Activated T-helper 17 cell treated with anti-CD3 and anti-CD28 coated beads, Interleukin-2, amount 50 U/mL, for 72 hours (primary cell): ENCODE data around the gene UBR7. TPM values are rescaled to one million over a fixed set of nuclear protein-coding genes. Genes with fewer than 3 reads are reported as not detected.

Source experiments
- ATAC-seq: fragments of 150-1000 bp; cut with Tn5 transposase; replicated peaks from 2 replicates; pipeline ENCODE4 v1.10.0; 2021; ENCODE audit warnings: mild to moderate bottlenecking, moderate library complexity
- H3K27ac Mint-ChIP-seq: one replicate; pipeline ENCODE4 v1.8.0; 2022; ENCODE audit warnings: mixed read lengths
- H3K27me3 Mint-ChIP-seq: one replicate; pipeline ENCODE4 v1.8.0; 2022; ENCODE audit warnings: mixed read lengths
- H3K36me3 Mint-ChIP-seq: one replicate; pipeline ENCODE4 v1.8.0; 2022; ENCODE audit warnings: low read depth, mild to moderate bottlenecking, mixed read lengths
- H3K4me1 Mint-ChIP-seq: one replicate; pipeline ENCODE4 v1.8.0; 2022; ENCODE audit warnings: mixed read lengths
- H3K4me3 Mint-ChIP-seq: one replicate; pipeline ENCODE4 v1.8.0; 2022; ENCODE audit warnings: mild to moderate bottlenecking, mixed read lengths
- H3K9me3 Mint-ChIP-seq: one replicate; pipeline ENCODE4 v1.8.0; 2022; ENCODE audit warnings: mixed read lengths
- total RNA-seq, 2 donors: library from RNA; stranded (reverse); gene quantifications; one replicate each; pipeline ENCODE4 v1.2.3, GENCODE V29; 2022

UBR7 gene
- total RNA-seq, 2 donors from 2014 or later, result 33.0 to 37.1 TPM

DNA sequence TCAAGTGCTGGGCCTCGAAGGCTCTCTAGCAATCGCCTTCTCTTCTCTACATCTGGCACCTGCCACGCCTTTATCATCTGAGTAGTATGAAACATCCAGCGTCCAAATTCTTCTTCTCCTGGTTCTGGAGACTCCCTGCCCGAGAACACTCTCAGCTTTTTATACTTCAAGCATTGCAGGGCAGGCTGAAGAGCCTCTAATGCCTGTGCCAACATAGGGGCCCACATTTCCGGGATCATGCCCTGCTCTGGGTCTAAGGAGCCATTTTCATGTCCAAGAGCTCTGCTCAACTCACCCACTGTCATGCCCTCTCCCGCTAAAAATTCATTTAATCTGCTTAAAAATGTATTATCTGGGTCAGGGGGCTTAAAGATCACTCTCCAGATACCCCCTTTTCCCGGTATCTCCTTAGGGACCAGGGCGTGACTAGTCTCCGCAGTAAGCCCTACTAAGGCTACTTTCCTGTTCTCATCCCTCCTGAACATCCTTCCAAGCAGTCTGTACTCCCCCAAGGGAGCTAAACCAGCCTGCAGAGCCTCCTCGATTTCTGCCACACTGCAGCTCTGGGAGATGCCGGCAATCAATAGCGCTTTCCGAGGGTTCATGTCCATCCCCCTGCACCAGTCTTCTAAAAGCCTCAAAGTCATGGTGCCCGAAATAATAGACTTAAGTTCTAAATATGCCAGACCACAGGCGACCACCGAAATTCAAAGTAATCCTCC, 23.3 kb upstream of the UBR7 start:
- Mint-ChIP-seq H3K36me3 (peaks cover 45% of the 10 kb centered on the region), H3K27me3 (no peaks in the 10 kb centered on the region), H3K9me3 (no peaks in the 10 kb centered on the region), H3K4me1 (peaks cover 29% of the 10 kb centered on the region), H3K27ac (peak overlapping the region; percentile 90), H3K4me3 (peak overlapping the region; percentile 91)
- ATAC-seq, result no peak

DNA sequence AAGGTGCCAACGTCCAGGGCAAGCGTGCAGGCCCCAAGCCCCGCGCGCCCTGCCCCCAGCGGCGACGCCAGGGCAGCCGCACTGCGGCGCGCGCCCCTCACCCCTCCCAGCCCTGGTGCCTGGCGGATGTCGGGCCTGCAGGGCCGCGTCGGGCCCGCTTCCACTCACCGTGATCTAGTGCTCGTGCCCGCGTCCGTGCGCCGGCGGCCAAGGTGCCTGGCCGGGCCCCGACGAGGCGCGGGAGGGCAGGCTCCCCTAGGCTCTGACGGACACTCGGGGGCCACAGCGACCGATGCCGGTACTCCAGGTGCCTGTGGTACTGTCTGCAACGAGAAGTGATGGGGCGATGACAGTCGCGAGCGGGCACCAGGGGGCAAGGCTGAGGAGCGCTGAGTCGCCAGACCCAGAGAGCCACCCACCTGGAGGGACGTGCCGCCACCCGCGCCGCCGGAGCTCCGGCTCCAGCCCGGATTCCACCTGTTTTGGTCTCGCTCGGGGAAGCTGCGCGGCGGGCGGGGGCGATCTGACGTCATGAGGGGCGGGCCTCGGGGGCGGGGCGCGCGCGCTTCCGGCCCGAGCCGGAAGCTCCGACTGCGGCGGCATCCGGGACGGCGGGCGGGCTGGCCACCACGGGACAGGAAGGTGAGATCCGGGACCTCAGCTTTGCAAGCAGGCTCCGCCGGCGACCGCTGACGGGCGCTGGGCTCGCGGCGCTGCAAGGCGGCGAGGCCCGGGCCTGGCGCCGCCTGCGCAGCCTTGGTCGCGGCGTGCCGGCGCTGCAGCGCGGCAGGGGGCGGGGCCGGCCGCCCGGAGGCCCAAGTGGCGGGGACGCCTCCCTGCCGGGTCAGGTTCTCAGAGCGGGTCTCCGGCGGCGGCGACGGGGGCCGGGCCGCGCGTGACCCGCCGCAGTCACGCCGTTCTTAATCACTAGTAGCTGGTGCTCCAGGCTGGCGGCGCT, 22.4 kb upstream of the UBR7 start, which contains the start of the genes LYSET and MOAP1:
TSS of gene LYSET (plus strand) at position 927 of the 958 bp plus-strand sequence. CDS start 89 bp downstream, outside the sequence.
TSS of gene MOAP1 (minus strand) at position 507 of the 958 bp plus-strand sequence. CDS start 655 bp downstream, outside the sequence.
- no peaks in the 10 kb centered on the region for H3K27me3 Mint-ChIP-seq
- peaks cover 34% of the 10 kb centered on the region for H3K4me1 Mint-ChIP-seq
- H3K4me3 Mint-ChIP-seq, result peak within 1 kb of the TSS; percentile 91
- ATAC-seq, result peak; percentile 91
- H3K36me3 Mint-ChIP-seq, result peaks cover 52% of the 10 kb centered on the region
- H3K27ac Mint-ChIP-seq, result peak within 1 kb of the TSS; percentile 90
- no peaks in the 10 kb centered on the region for H3K9me3 Mint-ChIP-seq

DNA sequence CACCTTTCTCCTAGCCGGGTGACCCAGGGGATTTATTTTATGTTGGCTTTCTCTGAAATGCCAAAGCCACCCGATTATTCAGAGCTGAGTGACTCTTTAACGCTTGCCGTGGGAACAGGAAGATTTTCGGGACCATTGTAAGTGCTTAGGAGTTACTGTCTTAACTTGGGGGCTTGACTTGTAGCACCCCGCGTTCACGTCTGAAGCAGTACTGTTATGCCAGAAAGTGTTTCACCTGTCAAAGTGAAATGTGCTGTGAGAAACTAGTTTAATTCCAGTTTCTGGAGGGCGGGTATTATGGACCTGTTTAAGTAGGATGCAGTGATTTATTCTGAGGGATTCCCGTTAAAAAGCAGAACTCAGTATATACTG, 21.7 kb upstream of the UBR7 start:
- Mint-ChIP-seq H3K4me1 (peaks cover 34% of the 10 kb centered on the region), H3K36me3 (peaks cover 58% of the 10 kb centered on the region), H3K27me3 (no peaks in the 10 kb centered on the region), H3K27ac (peak overlapping the region; percentile 88), H3K4me3 (peak overlapping the region; percentile 91), H3K9me3 (no peaks in the 10 kb centered on the region)
- ATAC-seq, result no peak

DNA sequence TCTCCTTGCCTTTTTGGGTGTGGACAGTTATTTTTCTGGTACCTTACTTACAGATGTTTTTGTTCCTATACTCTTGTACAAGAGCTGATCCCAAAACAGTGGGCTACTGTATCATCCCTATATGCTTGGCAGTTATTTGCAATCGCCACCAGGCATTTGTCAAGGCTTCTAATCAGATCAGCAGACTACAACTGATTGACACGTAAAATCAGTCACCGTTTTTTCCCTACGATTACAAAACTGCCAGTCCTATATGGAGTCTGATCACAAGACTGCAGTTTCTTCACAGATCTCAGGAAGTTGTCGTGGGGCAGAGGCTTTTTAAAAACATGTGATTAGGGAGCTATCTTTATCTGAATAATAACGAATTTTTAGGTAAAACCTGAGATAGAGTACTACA, 20.6 kb upstream of the UBR7 start:
- peaks cover 34% of the 10 kb centered on the region for H3K4me1 Mint-ChIP-seq
- H3K4me3 Mint-ChIP-seq, result peak overlapping the region; percentile 91
- no peaks in the 10 kb centered on the region for H3K9me3 Mint-ChIP-seq
- peak overlapping the region; percentile 43 for H3K27ac Mint-ChIP-seq
- peaks cover 63% of the 10 kb centered on the region for H3K36me3 Mint-ChIP-seq
- H3K27me3 Mint-ChIP-seq, result no peaks in the 10 kb centered on the region
- no peak for ATAC-seq

DNA sequence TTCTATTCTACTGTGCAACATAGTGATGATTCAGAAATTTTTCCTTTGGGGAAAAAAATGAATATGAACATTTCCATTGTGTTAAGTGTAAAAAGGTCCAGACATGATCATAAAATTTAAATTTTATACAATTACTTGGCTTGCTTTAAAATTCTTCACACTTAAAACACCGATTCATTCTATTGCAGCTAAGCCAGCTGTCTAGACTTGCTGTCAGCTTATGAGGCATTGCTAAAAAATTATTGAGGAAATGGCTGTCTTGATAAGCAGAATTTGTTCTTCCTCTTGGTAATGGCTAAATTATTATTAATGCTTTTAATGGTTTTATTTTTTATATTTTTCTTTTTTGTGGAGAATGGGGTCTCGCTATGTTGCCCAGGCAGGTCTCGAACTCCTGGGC, 20.1 kb upstream of the UBR7 start:
- ATAC-seq, result no peak
- Mint-ChIP-seq H3K9me3 (no peaks in the 10 kb centered on the region), H3K27ac (no peak overlapping the region), H3K36me3 (peaks cover 59% of the 10 kb centered on the region), H3K4me1 (peaks cover 30% of the 10 kb centered on the region), H3K27me3 (no peaks in the 10 kb centered on the region), H3K4me3 (peak overlapping the region; percentile 91)

DNA sequence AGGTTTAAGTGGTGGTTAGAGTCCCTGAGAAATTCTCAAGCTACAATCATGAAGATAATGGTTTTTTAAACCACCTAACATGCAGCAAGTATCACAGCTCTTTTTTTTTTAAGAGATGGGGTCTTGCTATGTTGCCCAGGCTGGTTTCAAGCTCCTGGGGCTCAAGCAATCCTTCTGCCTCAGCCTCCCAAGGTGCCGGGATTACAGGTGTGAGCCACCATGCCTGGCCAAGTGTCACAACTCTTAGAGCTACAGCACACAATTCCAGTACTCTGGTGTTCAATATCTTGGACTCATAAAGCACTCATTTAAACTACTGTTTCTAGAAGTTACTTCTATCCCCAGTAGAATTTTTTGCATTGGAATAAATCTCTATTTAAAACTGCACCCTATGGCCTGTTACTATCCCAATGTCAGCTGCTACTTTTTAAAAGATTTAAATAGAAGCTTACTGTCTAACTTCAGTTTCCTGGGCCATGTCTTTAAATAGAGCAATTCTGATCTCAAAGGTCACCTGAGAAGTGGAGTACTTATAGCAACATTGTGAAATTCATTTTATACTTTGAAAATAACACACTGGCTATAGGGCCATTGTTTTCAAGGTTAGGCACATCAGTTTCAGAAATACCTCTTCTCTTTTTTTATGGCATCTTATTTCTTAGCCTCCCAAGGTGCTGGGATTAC, 11.6 kb upstream of the UBR7 start:
- peaks cover 3% of the 10 kb centered on the region for H3K4me1 Mint-ChIP-seq
- H3K27ac Mint-ChIP-seq, result no peak overlapping the region
- no peak for ATAC-seq
- H3K9me3 Mint-ChIP-seq, result no peaks in the 10 kb centered on the region
- peaks cover 12% of the 10 kb centered on the region for H3K36me3 Mint-ChIP-seq
- no peaks in the 10 kb centered on the region for H3K27me3 Mint-ChIP-seq
- no peak overlapping the region for H3K4me3 Mint-ChIP-seq

DNA sequence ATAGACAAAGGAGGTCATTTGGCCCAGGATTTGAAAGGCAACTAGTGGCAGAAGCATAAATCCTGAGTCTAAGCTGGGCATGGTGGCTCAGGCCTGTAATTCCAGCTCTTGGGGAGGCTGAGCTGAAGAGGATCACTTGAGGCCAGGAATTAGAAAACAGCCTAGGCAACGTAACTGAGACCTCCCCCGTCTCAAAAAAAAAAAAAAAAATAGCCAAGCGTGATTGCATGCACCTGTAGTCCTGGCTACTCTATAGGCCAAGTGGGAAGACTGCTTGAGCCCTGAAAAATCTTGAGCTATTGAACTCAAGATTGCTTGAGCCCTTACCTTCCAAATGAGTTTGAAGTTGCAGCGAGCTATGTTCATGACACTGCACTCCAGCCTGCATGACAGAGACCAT, 8.0 kb upstream of the UBR7 start:
- no peaks in the 10 kb centered on the region for H3K27me3 Mint-ChIP-seq
- H3K36me3 Mint-ChIP-seq, result peaks cover 17% of the 10 kb centered on the region
- H3K9me3 Mint-ChIP-seq, result no peaks in the 10 kb centered on the region
- no peak for ATAC-seq
- no peak overlapping the region for H3K4me3 Mint-ChIP-seq
- peaks cover 3% of the 10 kb centered on the region for H3K4me1 Mint-ChIP-seq
- no peak overlapping the region for H3K27ac Mint-ChIP-seq

DNA sequence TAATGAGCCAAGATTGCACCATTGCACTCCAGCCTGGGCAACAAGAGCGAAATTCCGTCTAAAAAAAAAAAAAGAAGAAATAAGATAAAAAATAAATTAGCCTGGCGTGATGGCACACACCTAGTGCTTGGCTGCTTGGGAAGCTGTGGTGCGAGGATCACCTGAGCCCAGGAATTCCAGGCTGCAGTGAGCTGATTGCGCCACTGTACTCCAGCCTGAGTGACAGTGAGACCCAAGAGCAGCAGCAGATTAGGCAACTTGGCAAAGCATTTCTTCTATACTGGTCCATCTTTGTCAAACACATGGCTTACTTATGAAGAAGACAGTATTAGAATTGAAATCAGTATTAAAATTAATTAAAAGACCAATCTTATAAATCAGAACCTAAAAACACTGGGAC, 6.5 kb upstream of the UBR7 start:
- ATAC-seq, result no peak
- Mint-ChIP-seq H3K27me3 (no peaks in the 10 kb centered on the region), H3K27ac (no peak overlapping the region), H3K4me3 (no peak overlapping the region), H3K4me1 (peaks cover 11% of the 10 kb centered on the region), H3K9me3 (no peaks in the 10 kb centered on the region), H3K36me3 (peaks cover 23% of the 10 kb centered on the region)

DNA sequence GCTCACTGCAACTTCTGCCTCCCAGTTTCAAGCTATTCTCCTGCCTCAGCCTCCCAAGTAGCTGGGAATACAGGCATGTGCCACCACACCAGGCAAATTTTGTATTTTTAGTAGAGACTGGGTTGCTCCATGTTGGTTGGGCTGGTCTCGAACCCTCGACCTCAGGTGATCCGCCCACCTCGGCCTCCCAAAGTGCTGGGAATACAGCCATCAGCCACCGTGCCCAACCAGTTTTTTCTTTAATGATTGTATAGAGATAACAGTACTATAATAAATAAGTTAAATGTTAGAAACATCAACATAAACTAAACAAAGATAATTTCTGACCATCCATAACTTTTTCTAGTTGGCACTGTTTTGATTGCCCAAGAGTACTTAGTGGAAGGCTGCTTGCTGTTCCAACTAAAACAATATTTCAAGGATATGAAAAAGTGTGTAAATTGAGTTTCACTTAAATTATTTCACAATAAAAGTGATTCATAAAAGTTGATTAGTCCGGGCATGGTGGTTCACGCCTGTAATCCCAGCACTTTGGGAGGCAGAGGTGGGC, 5.8 kb upstream of the UBR7 start:
- Mint-ChIP-seq H3K27me3 (no peaks in the 10 kb centered on the region), H3K9me3 (no peaks in the 10 kb centered on the region), H3K4me1 (peaks cover 11% of the 10 kb centered on the region), H3K27ac (no peak overlapping the region), H3K36me3 (peaks cover 23% of the 10 kb centered on the region), H3K4me3 (no peak overlapping the region)
- ATAC-seq, result no peak

DNA sequence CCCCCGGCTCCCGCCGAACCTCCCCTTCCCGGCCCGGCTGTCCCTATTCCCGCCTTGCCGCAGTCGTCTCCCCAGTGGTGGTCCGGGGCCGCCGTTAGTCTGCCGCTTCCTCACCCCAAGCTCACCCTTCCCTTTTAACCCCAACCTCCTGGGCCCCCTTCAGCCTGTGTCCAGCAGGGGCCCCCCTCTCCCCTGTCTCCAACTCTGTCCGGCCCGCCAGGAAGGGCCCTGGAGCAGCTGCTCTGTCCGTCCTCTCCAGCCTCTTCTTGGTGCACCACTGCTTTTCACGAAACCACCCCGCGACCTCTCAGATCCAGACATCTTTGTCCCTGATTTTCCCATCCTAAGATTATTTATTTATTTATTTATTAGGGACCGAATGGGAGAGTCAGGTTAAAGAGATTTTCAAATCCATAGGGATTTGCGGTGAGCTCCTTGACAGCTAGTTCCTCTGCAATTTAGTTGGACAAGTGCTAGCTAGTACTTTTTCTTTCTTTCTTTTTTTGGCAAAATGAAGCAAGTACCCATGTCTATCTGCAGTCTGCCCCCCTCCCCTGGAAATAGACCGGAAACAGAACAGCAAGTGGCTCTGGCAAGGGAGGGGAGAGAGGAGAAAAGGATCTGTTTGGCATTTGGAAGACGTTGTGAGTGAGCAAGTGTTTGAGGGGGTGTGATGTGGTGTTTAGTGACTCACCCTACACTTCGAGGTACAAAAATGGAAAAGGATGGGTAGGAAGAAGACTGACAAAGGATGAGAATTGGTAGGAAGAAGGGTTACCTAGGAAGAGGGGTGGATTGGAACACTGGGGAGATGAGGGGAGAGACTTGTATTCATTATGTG, 632 bp downstream of the UBR7 start:
- Mint-ChIP-seq H3K9me3 (no peaks in the 10 kb centered on the region), H3K4me1 (peaks cover 20% of the 10 kb centered on the region), H3K4me3 (peak overlapping the region; percentile 73), H3K36me3 (peaks cover 61% of the 10 kb centered on the region), H3K27me3 (no peaks in the 10 kb centered on the region), H3K27ac (peak overlapping the region; percentile 98)
- peak; percentile 37 for ATAC-seq

DNA sequence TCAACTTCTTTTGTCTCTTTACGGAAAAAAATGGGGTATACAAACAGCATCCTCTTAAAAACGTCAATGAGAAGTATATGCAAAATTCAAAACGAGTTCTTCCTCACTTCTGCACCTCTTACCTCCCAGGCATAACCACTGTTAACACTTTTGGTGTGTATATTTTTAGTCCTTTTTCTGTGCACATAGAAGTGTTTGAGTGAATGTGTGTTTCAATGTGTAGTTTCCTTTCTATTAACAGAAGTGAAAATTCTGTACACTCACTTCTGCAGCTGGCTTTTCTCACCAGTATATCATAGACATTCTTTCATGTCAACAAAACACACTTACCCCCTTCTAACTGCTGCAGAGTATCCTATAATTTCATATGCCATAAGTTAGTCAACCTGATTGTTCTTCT, 5.4 kb downstream of the UBR7 start:
- Mint-ChIP-seq H3K27me3 (no peaks in the 10 kb centered on the region), H3K27ac (no peak overlapping the region), H3K4me3 (no peak overlapping the region), H3K4me1 (peaks cover 9% of the 10 kb centered on the region), H3K36me3 (peaks cover 92% of the 10 kb centered on the region), H3K9me3 (no peaks in the 10 kb centered on the region)
- no peak for ATAC-seq

DNA sequence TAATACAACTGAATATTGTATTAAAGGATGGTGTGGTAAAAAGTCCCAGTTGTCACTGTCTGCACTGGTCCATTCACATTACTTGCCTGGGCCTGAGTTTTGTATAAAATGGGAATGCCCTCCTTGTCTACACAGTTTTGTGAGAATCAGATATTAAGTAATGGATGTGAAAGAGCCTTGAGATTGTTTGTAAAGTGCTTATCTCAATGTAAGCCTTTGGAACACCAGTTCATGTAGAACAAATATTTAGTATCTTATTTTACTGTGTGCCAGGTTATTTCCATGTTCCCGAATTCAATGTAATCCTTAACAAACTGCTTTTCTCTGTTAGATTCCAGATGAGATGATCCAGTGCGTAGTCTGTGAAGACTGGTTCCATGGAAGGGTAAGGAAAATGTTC, 7.5 kb downstream of the UBR7 start:
- Mint-ChIP-seq H3K4me3 (no peak overlapping the region), H3K4me1 (no peaks in the 10 kb centered on the region), H3K27me3 (no peaks in the 10 kb centered on the region), H3K36me3 (peaks cover 99% of the 10 kb centered on the region), H3K9me3 (no peaks in the 10 kb centered on the region), H3K27ac (no peak overlapping the region)
- no peak for ATAC-seq

DNA sequence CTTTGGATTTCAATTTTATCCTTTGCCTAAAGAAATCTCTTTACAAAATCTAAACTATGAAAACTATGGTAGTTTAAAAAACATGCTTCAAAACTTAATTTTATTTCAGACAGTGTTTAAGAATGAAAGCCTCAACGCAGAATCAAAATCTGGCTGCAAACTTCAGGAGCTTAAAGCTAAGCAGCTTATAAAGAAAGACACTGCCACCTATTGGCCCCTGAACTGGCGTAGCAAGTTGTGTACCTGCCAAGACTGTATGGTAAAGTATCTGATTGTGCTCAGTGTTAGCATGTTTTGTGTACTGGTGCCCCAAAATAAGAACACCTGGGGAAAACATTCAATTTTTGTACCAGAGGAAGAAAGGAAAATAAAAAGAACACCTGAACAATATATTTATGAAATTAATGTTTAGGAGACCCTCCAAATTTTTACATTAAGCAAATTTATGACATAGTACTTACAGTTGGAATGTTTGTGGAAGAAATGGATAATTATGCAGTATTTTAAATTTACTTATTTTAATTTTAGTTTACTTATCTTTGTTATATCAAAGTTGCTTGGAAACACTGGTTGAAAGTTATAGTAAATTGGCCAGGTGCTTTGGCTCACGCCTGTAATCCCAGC, 12.2 kb downstream of the UBR7 start:
- Mint-ChIP-seq H3K9me3 (no peaks in the 10 kb centered on the region), H3K27ac (no peak overlapping the region), H3K36me3 (peaks cover 95% of the 10 kb centered on the region), H3K4me1 (no peaks in the 10 kb centered on the region), H3K27me3 (no peaks in the 10 kb centered on the region), H3K4me3 (no peak overlapping the region)
- ATAC-seq, result peak; percentile 77
